Right forelimb (tissue), 1 donor: ENCODE results near the gene KRT78.
"Not testable (repeated sequence)": the region's sequence is repeated elsewhere in the genome, so short reads cannot be mapped to it uniquely, and the experiment has no call there.

ENCODE experiments used
- DNase-seq: peaks from one replicate; pipeline ENCODE4 v3.0.0-alpha.2; 2018

The KRT78 gene

DNA sequence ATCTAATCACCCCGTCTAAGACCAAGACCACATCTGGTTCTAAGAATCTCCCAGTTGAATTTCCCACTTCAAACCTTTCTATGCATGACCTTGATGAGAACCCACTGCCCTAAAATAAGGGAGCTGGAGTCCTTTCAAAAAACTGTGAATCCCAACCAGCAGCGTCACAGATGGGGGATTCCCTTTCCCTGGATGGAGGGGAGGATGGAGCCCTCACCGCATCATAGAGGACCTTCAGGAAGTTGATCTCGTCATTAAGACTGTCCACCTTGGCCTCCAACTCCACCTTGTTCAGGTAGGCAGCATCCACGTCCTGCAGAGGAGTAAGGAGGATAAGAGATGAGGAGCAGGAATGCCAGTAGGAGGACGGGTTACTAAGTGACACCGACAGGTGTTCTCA, 39.6 kb downstream of the KRT78 start:
- no peak for DNase-seq

DNA sequence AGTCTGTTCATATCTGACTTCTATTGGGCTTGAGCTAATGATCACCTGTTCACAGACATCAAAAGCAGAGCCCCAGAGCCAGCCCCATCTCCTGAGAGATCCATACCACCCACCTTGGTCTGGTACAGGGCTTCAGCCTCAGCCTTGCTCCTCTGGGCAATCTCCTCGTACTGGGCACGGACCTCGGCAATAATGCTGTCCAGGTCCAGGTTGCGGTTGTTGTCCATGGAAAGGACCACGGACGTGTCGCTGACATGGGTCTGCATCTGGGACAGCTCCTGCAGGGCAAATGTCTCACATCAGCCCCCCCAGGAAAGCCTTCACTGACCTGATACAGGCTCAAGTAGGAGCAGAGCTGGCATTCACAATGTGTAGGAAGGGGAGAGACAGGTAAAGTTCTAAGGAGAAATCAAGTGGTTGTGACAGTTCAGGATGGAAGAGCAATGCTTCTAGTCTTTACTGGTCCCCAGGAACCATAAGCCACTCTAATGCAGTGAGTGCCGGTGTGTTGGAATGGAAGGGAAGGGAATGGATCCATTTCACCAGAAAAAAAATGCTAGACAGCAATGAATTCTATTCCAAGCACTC, 40.1 kb downstream of the KRT78 start:
- DNase-seq = no peak

DNA sequence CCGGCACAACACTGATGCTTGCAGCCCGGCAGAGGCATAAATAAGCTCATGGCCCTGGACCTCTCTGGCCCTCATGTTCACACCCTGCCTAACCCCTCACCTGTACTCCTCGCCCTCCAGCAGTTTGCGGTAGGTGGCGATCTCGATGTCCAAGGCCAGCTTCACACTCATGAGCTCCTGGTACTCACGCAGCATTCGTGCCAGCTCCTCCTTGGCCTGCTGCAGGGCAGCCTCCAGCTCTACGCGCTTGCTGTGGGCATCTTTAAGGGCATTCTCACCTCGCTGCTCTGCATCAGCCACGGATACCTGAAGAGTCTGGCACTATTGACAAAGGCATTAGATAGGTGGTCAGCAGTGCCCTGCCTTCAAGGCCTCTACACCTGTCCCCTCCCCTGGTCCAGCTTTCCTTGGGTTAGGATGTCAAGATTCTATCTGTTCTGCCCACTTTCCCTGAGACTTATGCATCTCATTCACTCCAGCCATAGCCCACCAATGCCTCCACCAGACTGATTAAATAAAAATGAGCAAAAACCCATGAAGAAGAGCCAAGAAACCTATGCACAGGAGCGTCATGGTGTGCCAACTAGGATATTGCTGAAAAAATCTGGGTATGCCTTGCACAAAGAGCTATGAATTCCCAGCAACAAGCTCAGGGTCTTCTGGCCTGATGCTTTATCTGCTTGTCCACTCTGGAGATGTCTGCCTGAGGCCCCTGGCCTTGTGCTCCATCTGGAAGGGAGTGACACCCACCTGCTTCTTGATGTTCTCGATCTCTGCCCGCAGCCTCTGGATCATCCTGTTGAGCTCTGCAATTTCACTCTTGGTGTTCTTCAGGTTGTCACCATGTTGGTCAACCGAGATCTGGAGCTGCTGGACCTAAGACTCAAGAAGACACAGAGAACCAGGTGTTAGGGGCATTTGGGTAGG, 41.0 kb downstream of the KRT78 start:
- DNase-seq = no peak

DNA sequence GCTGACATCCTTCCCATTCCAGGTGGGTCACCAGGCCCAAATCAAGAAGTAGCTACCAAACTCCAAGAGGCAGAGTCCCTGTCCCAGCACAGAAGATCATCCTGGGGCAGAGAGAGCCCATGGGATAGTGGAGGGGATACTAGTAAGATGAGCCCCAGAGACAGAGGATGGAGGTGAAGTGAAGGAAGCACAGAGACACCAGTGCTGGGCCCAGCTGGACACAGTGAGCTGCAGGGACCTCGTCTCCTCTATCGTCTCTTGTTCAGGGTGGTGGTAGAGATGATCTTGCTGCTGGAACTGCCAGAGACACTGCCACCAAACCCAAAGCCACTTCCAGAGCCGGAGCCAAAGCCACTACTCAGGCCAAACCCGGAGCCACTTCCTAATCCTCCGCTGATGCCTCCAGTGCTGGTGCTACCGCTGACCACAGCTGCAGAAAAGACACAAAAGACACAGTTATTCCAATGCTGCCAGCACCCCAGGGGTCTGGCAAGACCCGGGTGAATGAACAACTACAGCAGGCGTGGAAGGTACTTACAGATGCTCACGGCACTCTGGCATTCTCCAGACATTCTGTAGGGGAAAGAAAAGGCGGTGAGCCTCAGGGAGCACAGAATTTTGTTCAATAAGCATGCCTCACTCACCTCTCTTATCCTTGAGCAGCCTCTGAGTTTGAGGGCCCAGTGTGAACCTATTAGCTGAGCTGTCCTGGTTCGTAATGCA, 41.8 kb downstream of the KRT78 start:
- no peak for DNase-seq

DNA sequence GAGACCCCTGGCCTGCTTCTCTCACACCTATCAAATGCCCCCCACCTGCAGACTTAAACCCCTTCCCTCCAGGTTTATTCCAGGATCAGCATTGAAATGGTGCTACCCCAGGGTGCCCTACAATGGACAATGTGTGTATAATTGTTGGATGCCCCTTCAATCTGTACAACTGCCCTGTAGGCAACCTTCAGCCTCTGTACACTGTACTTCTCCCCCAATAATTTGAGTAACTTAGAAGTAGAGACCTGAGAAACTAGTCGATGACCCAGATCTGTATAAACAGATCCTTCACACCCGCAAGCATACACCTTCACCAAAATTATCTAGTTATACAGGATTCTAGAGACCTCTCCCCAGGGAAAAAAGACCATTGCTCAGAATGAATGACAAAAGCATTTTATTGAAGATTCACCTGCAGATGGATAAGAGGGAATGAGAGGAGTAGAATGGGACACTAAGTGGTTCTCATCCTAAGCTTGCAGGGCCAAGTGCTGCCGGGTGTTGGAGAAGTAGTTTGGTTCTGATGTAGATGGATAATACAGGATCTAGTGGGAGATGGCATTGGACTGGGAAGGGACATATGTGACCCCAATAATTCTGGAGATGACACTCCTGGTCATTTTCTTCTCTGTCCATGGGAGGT, 42.5 kb downstream of the KRT78 start:
- no peak for DNase-seq

DNA sequence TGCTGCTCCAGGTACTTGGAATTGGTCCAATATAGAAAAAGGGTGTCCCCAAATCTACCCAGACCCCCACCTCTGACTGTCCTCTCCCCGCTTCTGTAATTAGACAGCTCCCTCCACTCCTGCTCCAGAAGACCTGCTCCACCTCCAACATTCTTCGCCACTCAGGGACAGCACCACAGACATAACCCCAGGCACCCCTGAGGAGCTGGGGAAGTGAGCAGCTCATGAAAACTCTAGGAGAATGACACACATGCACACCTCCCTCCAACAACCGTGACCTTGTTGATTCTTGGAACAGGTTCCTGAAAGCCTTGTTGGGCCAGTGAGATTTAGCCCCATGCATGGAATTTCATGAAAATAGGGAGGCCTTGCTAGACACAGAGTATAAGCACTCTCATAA, 43.1 kb downstream of the KRT78 start:
- no peak for DNase-seq

DNA sequence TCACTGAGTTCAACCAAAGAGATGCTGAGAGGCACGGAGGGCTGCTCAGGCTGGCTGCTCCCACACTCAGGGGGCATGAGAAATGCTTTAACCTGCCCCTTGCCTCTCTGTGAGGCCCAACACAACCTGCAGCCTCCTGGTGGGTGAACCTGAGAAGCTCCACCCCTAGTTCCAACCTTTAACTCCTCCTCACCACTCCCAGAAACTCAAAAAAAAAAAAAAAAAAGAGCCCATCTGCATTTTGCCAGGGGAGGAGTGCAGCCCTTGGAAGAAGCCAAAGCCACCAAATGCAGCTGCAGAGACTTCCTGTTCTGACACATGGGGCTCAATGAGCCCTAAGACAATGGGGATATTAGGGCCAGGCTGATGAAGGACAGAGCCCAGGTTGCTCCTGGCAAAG, 43.8 kb downstream of the KRT78 start:
- DNase-seq = no peak

DNA sequence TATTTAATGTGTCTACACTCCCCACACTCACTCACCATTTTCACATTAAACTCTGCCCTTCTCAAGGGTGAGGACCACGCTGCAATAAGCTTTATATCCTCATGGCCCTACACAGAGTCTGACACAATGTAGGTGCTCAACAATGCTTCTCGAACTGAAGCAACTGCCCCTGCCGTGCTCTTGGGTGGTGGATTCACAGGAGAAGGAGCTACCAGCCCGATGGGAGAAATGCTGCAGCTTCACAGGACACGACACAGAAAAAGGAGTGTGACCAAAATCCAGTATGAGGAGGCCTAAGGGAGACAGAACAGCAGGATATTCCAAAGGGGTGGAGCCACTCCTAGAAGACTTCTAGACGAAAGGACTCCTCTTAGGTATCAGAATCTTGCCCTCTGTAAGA, 46.4 kb downstream of the KRT78 start:
- no peak for DNase-seq

DNA sequence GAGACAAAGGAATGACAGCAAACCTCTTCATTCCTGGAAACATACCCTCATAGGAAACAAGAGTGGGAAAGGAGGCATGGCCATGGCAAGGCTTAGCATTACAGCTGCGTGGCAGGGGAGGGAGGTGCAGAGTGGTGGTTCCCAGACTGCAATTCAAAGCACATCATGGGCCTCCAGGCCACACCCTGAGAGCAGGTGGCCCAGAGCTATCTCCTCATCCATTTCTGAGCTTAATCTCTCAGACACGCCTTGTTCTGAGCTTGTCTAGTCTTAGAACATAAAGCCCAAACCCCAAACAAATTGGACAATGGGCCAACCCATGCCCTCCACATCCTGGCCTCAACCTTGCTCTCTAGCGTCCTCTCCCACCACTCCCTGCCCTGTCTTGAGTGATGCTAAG, 47.0 kb downstream of the KRT78 start:
- DNase-seq = no peak

DNA sequence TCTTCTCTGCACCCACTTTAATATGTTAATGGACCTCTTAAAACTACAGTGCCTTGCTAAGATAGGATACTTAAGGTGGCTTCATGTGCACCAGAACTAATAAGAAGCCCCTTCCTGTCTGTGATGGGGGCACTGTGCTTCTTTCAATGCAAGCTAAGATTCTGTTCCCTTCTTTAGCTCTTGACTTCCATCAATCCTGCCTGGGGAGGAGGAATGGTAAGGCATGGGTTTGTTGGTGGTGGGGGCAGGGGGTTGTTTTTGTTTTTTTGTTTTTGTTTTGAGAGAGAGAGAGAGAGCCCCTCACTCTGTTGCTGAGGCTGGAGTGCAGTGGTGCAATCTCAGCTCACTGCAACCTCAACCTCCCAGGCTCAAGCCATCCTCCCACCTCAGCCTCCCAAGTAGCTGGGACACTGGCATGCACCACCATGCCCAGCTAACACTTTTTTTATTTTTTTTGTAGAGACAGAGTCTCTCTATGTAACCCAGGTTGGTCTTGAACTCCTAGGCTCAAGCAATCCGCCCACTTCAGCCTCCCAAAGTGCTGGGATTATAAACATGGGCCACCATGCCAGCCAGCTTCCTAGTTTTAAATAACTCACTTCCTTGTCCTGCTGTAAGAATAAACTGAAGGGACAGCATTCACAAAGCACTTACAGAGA, 48.4 kb downstream of the KRT78 start:
- no peak for DNase-seq

DNA sequence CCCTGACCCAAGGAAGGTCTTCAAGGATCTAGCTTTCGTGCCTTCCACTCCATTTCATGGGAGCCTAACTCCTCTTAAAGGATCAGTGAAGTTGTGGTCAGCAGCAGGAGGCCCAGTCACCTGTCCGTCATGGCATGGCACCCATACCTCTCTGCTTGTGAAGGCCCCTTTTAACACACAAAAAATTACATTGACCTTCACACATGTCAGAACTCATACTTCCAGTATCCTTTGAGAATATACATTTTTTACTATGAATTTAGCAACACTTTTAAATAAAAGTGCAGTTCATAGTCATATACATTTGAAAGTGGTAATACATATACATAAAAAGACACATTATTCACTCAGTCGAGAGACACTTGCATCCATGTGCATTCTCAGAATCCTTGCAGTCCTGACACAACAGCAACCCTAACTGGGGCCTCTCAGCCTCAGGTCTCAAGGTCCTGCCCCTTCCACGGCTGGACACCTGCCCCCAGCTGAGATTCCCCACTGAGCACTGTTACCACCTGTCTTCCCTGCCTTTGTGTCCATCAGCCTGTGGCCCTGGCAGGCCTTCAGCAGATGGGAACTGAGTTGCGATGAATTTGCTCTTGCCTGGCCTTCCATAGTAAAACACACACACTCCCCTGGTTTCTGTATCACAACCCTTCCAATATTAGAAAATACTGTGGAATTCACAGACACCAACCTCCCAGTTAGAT, 49.1 kb downstream of the KRT78 start:
- no peak for DNase-seq

DNA sequence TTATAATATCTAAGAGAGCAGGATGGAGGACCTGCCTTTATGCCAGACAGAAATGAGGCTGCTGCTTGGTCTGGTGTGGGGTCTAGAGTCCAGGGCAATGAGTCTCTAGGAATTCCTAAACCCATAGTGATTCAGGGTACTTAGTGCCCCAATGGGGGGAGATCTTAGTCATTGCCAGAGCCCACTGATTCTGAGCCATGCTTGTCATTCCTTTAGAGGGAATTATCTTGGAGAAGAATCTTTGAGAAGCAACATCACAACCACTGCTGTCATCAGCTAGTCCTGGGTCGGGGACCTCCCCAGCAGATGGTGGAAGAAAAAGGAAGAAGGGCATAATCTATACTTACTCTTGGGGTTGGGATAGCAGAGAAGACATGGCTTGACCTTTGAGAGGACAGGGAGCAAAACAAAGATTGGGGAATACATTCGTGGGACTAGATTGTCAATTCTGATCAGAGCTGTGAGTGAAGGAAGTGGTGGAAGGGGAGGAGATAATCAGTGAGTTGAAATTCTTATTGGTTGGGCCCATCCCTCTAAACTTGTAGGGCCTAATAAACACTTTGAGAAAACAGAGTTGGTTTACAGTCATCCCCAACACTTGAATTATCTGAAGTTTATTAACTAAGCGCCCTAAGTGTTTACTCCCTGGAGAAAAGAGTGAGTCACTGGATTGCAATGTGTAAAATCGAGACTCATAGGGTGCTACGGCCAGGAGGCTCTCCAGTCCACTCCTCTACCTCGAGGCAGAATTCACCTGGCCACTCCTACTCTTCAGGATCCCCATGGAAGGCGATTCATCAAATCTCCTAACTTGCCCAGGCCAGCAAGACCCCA, 49.9 kb downstream of the KRT78 start:
- DNase-seq = no peak

DNA sequence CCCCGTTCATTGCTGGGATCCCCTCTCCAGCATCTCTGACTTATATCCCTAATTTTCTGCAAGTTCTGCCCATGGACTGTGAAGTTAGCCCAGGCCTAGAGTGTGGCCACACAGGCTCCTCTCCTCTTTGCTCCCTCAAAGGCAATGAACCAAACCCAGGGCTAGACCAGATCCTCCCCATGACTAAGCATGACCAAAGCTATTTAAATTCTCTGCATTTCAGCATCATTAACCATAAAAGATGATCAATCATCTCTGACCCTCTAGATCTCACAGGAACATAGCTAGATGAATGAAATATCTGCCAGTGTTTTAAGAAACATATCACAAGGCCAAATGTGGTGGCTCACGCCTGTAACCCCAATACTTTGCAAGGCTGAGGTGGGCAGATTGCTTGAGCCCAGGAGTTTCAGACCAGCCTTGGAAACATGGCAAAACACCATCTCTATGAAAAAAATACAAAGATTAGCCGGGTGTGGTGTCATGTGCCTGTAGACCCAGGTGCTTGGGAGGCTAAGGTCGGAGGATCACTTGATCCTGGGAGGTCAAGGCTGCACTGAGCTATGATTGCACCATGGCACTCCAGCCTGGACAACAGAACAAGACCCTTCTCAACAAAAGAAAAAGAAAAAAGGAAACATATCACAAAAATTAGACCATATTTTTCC, 50.7 kb downstream of the KRT78 start:
- DNase-seq = no peak

DNA sequence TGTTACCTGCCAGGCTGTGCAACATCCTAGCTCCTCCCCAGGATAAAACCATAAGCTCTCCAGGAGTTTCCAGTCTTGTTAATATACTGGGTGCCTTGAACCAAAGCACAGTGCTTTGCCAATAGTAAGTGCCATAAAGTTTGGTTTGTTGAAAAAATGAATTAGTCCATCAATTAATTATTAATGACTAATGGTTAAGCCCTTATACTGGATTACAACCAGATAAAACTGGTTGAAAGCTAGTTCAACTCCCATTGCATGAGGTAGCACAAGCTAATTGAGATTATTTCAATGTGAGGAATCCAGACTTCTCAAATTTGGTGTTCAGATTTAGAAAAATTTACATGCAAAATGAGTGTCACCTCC, 51.3 kb downstream of the KRT78 start:
- DNase-seq = no peak

DNA sequence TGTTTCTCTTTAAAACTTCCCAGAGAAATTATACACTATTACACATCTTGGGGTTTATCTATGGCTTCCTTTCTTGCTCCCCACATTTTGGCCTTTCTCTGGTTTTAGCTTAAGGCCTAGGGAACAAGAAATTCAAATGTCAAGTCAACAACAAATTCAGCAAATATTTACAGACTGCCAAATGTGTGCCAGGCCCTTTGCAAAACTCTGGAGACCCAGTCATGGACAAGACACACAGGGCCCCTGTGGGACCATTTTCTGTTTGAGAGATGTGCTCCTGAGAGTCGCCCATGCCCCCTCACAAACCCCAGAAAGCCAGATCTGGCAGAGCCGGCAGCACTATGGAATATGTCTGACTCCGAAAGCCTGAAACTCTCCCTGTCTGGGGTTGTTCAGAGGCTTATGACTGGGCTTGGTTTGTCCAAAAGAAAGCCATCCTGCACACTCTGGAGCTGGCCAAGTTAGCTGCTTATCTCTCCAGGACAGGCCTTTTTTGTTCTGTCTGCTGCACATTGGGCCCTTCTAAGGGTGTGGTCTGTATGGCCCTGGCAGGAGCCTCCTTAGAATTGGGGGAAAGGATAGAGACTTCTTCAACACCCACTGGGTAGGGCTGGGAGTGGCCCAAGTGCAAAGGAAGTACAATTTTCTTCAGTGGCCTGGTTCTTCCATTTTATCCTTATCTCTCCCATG, 51.8 kb downstream of the KRT78 start:
- no peak for DNase-seq

DNA sequence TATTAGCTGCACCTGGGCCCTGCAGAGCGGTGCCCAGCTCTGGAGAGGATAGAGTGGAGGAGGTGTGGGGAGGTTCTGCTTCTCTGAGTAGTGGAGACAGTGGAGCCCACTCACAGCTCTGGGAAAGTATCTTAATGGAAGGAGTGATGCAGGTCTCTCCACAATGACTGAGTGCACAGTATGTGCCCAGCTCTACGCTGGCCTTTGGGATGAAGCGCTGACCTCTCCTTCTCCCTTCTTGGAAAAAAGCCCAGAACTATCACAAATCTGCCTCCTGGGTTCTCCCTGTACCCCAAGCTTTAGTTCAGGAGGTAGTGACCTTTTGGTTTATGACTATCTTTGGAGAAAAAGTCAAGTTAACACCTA, 52.4 kb downstream of the KRT78 start:
- DNase-seq = no peak

DNA sequence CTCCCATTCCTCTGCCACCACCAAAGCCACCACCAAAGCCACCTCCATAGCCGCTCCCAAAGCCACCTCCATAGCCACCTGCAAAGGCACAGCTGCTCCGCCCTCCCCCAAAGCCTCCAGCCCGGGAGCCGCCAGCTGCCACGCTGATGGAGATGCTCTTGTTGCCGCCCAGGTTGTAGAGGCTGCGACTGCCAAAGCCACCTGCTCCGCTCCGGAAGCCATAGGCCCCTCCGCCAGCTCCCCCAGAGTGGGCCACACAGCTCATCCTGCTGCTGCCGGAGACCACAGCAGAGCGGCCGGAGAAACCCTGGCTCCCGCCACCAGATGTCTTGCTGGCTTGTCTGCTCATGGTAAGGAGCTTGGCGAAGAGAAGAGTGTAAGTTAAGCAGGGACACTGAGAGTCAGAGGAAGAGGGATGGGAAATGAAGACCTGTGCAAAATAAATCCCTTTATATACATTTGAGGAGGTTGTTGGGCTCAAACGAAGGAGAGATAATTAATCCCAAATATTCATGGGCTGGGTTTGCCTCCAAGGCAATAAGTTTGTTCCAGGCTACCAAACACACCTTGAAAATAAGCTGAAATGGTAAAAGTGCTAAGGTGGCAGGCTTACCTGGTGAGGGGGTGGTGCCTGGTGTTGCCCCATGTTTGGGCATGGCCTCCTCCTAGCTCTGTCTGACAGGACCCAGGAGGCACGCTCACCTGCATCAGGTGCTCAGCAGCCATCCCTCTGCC, 52.9 kb downstream of the KRT78 start, which contains the start of gene KRT3:
Gene KRT3, minus strand, starts transcription at position 424 of the 735 bp plus-strand sequence. Its CDS starts 75 bp downstream, at position 349.
- DNase-seq = no peak

DNA sequence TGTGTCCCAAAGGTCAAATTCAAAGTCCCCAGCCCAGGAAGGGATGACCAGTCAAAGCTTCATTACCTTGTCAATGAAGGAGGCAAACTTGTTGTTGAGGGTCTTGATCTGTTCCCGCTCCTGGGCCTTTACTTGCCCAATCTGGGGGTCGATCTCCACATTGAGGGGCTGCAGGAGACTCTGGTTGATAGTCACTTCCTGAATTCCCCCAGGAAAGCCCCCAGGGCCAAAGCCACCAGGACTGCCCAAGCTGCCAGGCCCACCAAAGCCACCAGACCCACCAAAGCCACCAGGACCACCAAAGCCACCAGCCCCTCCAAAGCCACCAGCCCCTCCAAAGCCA, 53.5 kb downstream of the KRT78 start:
- DNase-seq = not testable (repeated sequence)
